GM21515 (cell line): ENCODE data around the gene ARL15.

ENCODE experiments used
- ATAC-seq: cut with Tn5 transposase; IDR thresholded peaks from one replicate; pipeline ENCODE4 v1.9.1; 2021; ENCODE audit not compliant: unreplicated experiment

The ARL15 gene

GRCh38 chr5:54162184-54162583 is 148.2 kb downstream of the ARL15 start:
- no peak for ATAC-seq

GRCh38 chr5:54160329-54160728 is 150.0 kb downstream of the ARL15 start:
- no peak for ATAC-seq

- no peak for ATAC-seq
These were observed 150.5 kb downstream of the ARL15 start for GRCh38 chr5:54159893-54160195.

- ATAC-seq, result no peak
These were observed 151.1 kb downstream of the ARL15 start for GRCh38 chr5:54159153-54159892.

- no peak for ATAC-seq
These were observed 153.8 kb downstream of the ARL15 start for GRCh38 chr5:54156577-54156976.

GRCh38 chr5:54150841-54151240 is 159.5 kb downstream of the ARL15 start:
- ATAC-seq, result no peak

- no peak for ATAC-seq
These were observed 161.5 kb downstream of the ARL15 start for GRCh38 chr5:54148858-54149257.

GRCh38 chr5:54148067-54148845 is 162.1 kb downstream of the ARL15 start:
- no peak for ATAC-seq

GRCh38 chr5:54146916-54147315 is 163.5 kb downstream of the ARL15 start:
- ATAC-seq, result no peak

GRCh38 chr5:54146390-54146789 is 164.0 kb downstream of the ARL15 start:
- no peak for ATAC-seq

- no peak for ATAC-seq
These were observed 170.0 kb downstream of the ARL15 start for GRCh38 chr5:54140247-54140840.

GRCh38 chr5:54136516-54137440 is 173.6 kb downstream of the ARL15 start:
- ATAC-seq, result no peak

- ATAC-seq, result no peak
These were observed 175.3 kb downstream of the ARL15 start for GRCh38 chr5:54135042-54135441.

GRCh38 chr5:54133917-54134316 is 176.5 kb downstream of the ARL15 start:
- ATAC-seq, result no peak

- no peak for ATAC-seq
These were observed 189.9 kb downstream of the ARL15 start for GRCh38 chr5:54120473-54120872.

GRCh38 chr5:54117957-54118356 is 192.4 kb downstream of the ARL15 start:
- no peak for ATAC-seq

GRCh38 chr5:54115735-54116403 is 194.5 kb downstream of the ARL15 start:
- ATAC-seq, result no peak

GRCh38 chr5:54113060-54113459 is 197.3 kb downstream of the ARL15 start:
- no peak for ATAC-seq

GRCh38 chr5:54109626-54110330 is 200.6 kb downstream of the ARL15 start:
- ATAC-seq, result no peak

- ATAC-seq, result no peak
These were observed 202.2 kb downstream of the ARL15 start for GRCh38 chr5:54108136-54108535.
